ENCODE data around the gene ZNG1E. TPM values are rescaled to one million over a fixed set of nuclear protein-coding genes. Genes with fewer than 3 reads are reported as not detected.
"Not testable (repeated sequence)": the region's sequence is repeated elsewhere in the genome, so short reads cannot be mapped to it uniquely, and the experiment has no call there.

Gene ZNG1E
- 21.8 and 25.7 TPM in 2 replicates for polyA plus RNA-seq (2011; rRNA removed)
- 20.6 and 28.0 TPM in 2 replicates for polyA minus RNA-seq (2011; rRNA and poly(A)+ RNA removed)

- CTCF ChIA-PET; POLR2A ChIA-PET; H3K27me3 ChIP-seq (ENCODE audit: control insufficient read depth, insufficient read depth, low read length); DNase-seq (ENCODE audit: low read depth, low spot score); H3K9me3 ChIP-seq (ENCODE audit: control insufficient read depth, insufficient read depth, low read length); H3K27ac ChIP-seq (ENCODE audit: low read depth, low read length): not testable (repeated sequence)
- peak within 1 kb of the TSS; percentile 60 for H3K4me3 ChIP-seq (ENCODE audit: low read depth, low read length)
Measured at GRCh38 chr9:65675589-65676021, at the start of gene ZNG1E. Gene ZNG1E (plus strand): TSS chr9:65675928. CDS start chr9:65675977, 49 bp downstream.

- H3K4me3 ChIP-seq (ENCODE audit: low read depth, low read length); H3K27ac ChIP-seq (ENCODE audit: low read depth, low read length); H3K27me3 ChIP-seq (ENCODE audit: control insufficient read depth, insufficient read depth, low read length); H3K9me3 ChIP-seq (ENCODE audit: control insufficient read depth, insufficient read depth, low read length); DNase-seq (ENCODE audit: low read depth, low spot score); CTCF ChIA-PET; POLR2A ChIA-PET: not testable (repeated sequence)
Measured at GRCh38 chr9:65673579-65673978, 2.1 kb upstream of the ZNG1E start.

GRCh38 chr9:65675018-65675417, 710 bp upstream of the ZNG1E start:
- H3K4me3 ChIP-seq (ENCODE audit: low read depth, low read length); POLR2A ChIA-PET; DNase-seq (ENCODE audit: low read depth, low spot score); CTCF ChIA-PET; H3K27me3 ChIP-seq (ENCODE audit: control insufficient read depth, insufficient read depth, low read length); H3K27ac ChIP-seq (ENCODE audit: low read depth, low read length); H3K9me3 ChIP-seq (ENCODE audit: control insufficient read depth, insufficient read depth, low read length): not testable (repeated sequence)

- CTCF ChIA-PET; H3K27ac ChIP-seq (ENCODE audit: low read depth, low read length); POLR2A ChIA-PET; DNase-seq (ENCODE audit: low read depth, low spot score); H3K27me3 ChIP-seq (ENCODE audit: control insufficient read depth, insufficient read depth, low read length); H3K9me3 ChIP-seq (ENCODE audit: control insufficient read depth, insufficient read depth, low read length): not testable (repeated sequence)
- H3K4me3 ChIP-seq (ENCODE audit: low read depth, low read length), result peak overlapping the region; percentile 43
Measured at GRCh38 chr9:65676389-65676788, 661 bp downstream of the ZNG1E start.

GRCh38 chr9:65678533-65678932, 2.8 kb downstream of the ZNG1E start:
- H3K9me3 ChIP-seq (ENCODE audit: control insufficient read depth, insufficient read depth, low read length); DNase-seq (ENCODE audit: low read depth, low spot score); H3K27ac ChIP-seq (ENCODE audit: low read depth, low read length); POLR2A ChIA-PET; H3K27me3 ChIP-seq (ENCODE audit: control insufficient read depth, insufficient read depth, low read length); H3K4me3 ChIP-seq (ENCODE audit: low read depth, low read length); CTCF ChIA-PET: not testable (repeated sequence)
- 0 out of 2 replicates have a peak, but pooled peaks have one; percentile 12 for TF ChIP-seq CTCF (IDR thresholded peaks at IDR 0.05; ENCODE audit: low read depth, low read length)

- H3K9me3 ChIP-seq (ENCODE audit: control insufficient read depth, insufficient read depth, low read length); POLR2A ChIA-PET; DNase-seq (ENCODE audit: low read depth, low spot score); H3K27ac ChIP-seq (ENCODE audit: low read depth, low read length); H3K4me3 ChIP-seq (ENCODE audit: low read depth, low read length); CTCF ChIA-PET; H3K27me3 ChIP-seq (ENCODE audit: control insufficient read depth, insufficient read depth, low read length): not testable (repeated sequence)
Measured at GRCh38 chr9:65703550-65703949, 27.8 kb downstream of the ZNG1E start.

GRCh38 chr9:65714445-65714844, 38.7 kb downstream of the ZNG1E start:
- H3K27me3 ChIP-seq (ENCODE audit: control insufficient read depth, insufficient read depth, low read length); DNase-seq (ENCODE audit: low read depth, low spot score); POLR2A ChIA-PET; H3K9me3 ChIP-seq (ENCODE audit: control insufficient read depth, insufficient read depth, low read length); H3K4me3 ChIP-seq (ENCODE audit: low read depth, low read length); H3K27ac ChIP-seq (ENCODE audit: low read depth, low read length); CTCF ChIA-PET: not testable (repeated sequence)

- H3K27ac ChIP-seq (ENCODE audit: low read depth, low read length); H3K27me3 ChIP-seq (ENCODE audit: control insufficient read depth, insufficient read depth, low read length); H3K9me3 ChIP-seq (ENCODE audit: control insufficient read depth, insufficient read depth, low read length); CTCF ChIA-PET; H3K4me3 ChIP-seq (ENCODE audit: low read depth, low read length); POLR2A ChIA-PET; DNase-seq (ENCODE audit: low read depth, low spot score): not testable (repeated sequence)
Measured at GRCh38 chr9:65737096-65737564, 61.4 kb downstream of the ZNG1E start, which contains the start of gene FOXD4L4. Gene FOXD4L4 (plus strand): TSS chr9:65737146. CDS start chr9:65737146, 0 bp downstream.

- POLR2A ChIA-PET, CTCF ChIA-PET: not testable (repeated sequence)
Measured at GRCh38 chr9:65738133-65738532, 62.4 kb downstream of the ZNG1E start.

More at GRCh38 chr9:65738133-65738532, 62.4 kb downstream of the ZNG1E start:
- not testable (repeated sequence) for H3K4me3 ChIP-seq (ENCODE audit: low read depth, low read length); DNase-seq (ENCODE audit: low read depth, low spot score); H3K9me3 ChIP-seq (ENCODE audit: control insufficient read depth, insufficient read depth, low read length); H3K27ac ChIP-seq (ENCODE audit: low read depth, low read length); H3K27me3 ChIP-seq (ENCODE audit: control insufficient read depth, insufficient read depth, low read length)

Other genes with a start within 250 kb of the ZNG1E start
- not detected in 2 replicates for gene FOXD4L4, start 61.2 kb downstream of the ZNG1E start, polyA plus RNA-seq (2011; rRNA removed)